NOMO-1 treated with dmso at 0.1 percent for 144 hours (cell line): ENCODE data around the gene RTP5.
"Not testable (repeated sequence)": the region's sequence is repeated elsewhere in the genome, so short reads cannot be mapped to it uniquely, and the experiment has no call there.

ENCODE experiments used
- DNase-seq: peaks from one replicate; lab custom pipeline; 2025; ENCODE audit not compliant: unreplicated experiment; lab: John Stamatoyannopoulos, UW

Gene RTP5

GRCh38 chr2:241870081-241870541 is 582 bp downstream of the RTP5 start:
- no peak for DNase-seq

- DNase-seq = no peak
Measured at GRCh38 chr2:241870611-241871537, 1.3 kb downstream of the RTP5 start.

GRCh38 chr2:241871538-241872312 is 2.2 kb downstream of the RTP5 start:
- no peak for DNase-seq

- DNase-seq = no peak
Measured at GRCh38 chr2:241872313-241872642, 2.7 kb downstream of the RTP5 start.

- DNase-seq = no peak
Measured at GRCh38 chr2:241873081-241873802, 3.7 kb downstream of the RTP5 start.

GRCh38 chr2:241873803-241874110 is 4.2 kb downstream of the RTP5 start:
- DNase-seq = no peak

- no peak for DNase-seq
Measured at GRCh38 chr2:241874277-241874925, 4.9 kb downstream of the RTP5 start.

- DNase-seq = not testable (repeated sequence)
Measured at GRCh38 chr2:241875754-241876527, 6.4 kb downstream of the RTP5 start.

- DNase-seq = no peak
Measured at GRCh38 chr2:241876528-241877196, 7.1 kb downstream of the RTP5 start.

GRCh38 chr2:241877197-241877685 is 7.7 kb downstream of the RTP5 start:
- DNase-seq = no peak

GRCh38 chr2:241877989-241878970 is 8.8 kb downstream of the RTP5 start:
- DNase-seq = peak; percentile 56

- no peak for DNase-seq
Measured at GRCh38 chr2:241879326-241879725, 9.8 kb downstream of the RTP5 start.

- DNase-seq = no peak
Measured at GRCh38 chr2:241880311-241881073, 11.0 kb downstream of the RTP5 start.

GRCh38 chr2:241882091-241882625 is 12.6 kb downstream of the RTP5 start:
- no peak for DNase-seq

- DNase-seq = no peak
Measured at GRCh38 chr2:241884951-241885290, 15.4 kb downstream of the RTP5 start.

- no peak for DNase-seq
Measured at GRCh38 chr2:241885291-241885945, 15.9 kb downstream of the RTP5 start.
